ENCODE measurements around the gene UBL4B. TPM values are rescaled to one million over a fixed set of nuclear protein-coding genes. Genes with fewer than 3 reads are reported as not detected.
A peak's percentile ranks its signal among the peaks of the same experiment; 100 is the strongest.

Gene UBL4B
- total RNA-seq, 2 donors from 2014 or later: not detected

DNA sequence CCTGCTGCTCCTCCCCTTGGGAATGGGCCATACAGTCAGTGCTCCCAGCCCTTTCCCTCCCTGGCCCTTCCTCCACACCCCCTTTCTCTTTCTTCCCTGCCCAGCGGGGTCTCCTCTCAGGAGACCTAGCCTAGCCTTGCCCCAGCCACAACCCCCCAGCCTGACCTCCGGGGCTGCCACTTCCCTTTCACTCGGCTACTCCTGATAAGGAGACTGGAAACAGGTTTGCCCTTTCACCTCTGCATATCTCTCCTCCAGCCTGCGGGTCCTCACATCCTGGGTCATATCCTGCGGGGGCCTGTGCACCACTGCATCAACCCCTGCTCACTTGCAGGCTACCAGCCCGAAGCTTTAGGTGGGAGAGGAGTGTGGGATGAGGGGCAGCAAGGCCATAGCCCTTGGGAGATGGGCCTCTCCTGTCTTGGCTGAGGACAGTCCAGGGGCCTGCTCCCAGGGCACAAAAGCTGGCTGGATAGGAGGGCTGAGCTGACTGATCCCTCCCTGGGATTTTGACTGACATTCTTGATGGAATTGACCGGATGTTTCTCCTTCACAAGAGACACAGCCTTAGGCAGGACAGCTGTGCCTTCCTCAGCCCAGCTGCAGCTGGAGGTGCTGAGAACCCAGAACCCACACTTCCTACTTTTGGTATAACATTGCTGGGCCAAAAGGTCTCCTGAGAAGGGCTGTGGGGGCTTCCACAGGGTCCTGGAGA lies 22.5 kb upstream of the UBL4B start:
- ATAC-seq (no peak), DNase-seq (no peak)
- H3K27me3 Mint-ChIP-seq: peaks cover 59% of the 10 kb centered on the region

DNA sequence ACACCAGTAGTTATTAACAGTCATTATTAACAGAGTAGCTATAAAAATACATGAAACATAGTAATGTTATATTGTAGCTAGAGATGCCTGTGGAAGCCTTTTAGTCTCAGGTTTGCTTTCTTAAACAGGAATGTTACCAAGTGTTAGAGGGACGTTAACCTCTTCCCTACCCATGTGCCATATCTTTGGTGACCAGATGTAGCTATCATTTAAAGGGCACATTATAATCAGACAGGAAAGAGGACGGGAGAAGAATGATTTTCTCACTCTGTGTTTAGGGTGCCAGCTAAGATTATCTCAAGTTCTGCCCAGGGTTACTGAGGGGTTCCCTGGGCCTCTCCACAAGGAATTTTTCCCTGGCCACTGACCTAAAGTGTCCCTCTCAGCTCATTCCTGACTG lies 20.9 kb upstream of the UBL4B start:
- H3K4me1 Mint-ChIP-seq: peaks cover 16% of the 10 kb centered on the region
- no peaks in the 10 kb centered on the region for H3K9me3 ChIP-seq (ENCODE audit: control insufficient read depth, low read length, poor library complexity, severe bottlenecking)
- H3K36me3 Mint-ChIP-seq (ENCODE audit: low read depth): no peaks in the 10 kb centered on the region
- no peak overlapping the region for H3K4me3 Mint-ChIP-seq
- no peak for ATAC-seq
- no peak overlapping the region for H3K27ac Mint-ChIP-seq
- H3K27me3 Mint-ChIP-seq: peaks cover 52% of the 10 kb centered on the region
- no peak for DNase-seq

More for the DNA sequence above, 22.5 kb upstream of the UBL4B start:
- no peaks in the 10 kb centered on the region for H3K9me3 ChIP-seq (ENCODE audit: control insufficient read depth, low read length, poor library complexity, severe bottlenecking)
- Mint-ChIP-seq H3K27ac (no peak overlapping the region), H3K4me1 (peaks cover 22% of the 10 kb centered on the region), H3K36me3 (ENCODE audit: low read depth) (peaks cover 4% of the 10 kb centered on the region), H3K4me3 (no peak overlapping the region)

DNA sequence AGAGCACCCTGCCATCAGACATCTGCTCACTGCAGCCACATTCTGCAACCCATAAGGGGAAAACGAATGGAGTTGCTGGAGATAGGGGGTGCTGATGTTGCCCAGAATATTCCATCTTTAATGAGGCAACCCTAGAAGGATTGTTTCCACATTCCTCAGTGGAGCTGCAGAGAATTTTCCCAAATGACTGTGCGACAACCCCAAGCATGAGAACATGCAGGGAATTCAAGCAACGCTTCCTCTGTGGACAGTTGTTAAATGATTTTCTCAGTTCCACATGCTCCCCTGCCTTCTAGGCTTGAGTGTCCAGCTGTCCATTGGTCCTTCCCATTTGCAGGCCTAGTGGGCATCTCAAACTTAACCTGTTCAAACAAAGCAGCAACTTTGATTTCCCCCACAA lies 20.5 kb upstream of the UBL4B start:
- ATAC-seq (no peak), DNase-seq (no peak)
- no peaks in the 10 kb centered on the region for H3K9me3 ChIP-seq (ENCODE audit: control insufficient read depth, low read length, poor library complexity, severe bottlenecking)
- H3K27ac Mint-ChIP-seq: no peak overlapping the region
- H3K4me1 Mint-ChIP-seq: peaks cover 12% of the 10 kb centered on the region
- no peak overlapping the region for H3K4me3 Mint-ChIP-seq
- peaks cover 52% of the 10 kb centered on the region for H3K27me3 Mint-ChIP-seq
- H3K36me3 Mint-ChIP-seq (ENCODE audit: low read depth): no peaks in the 10 kb centered on the region

DNA sequence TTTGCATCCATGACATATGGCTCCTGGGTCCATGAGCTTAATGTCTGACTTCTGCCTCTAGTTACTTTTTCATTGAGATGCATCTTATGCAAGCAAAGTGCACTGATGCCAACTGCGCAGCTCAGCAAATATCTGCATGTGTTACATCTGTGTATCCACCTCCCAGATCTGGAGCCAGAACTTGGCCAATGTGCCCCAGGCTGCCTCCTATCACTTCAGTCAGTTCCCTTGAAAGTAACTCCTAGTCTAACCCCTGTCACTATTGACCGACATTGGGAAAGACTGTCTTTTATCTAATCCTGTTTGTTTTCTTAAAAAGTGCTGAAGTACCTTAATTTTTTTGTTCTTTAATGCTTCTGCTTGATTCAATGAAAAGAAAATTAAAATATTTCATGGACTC lies 19.3 kb upstream of the UBL4B start:
- Mint-ChIP-seq H3K4me3 (no peak overlapping the region), H3K27me3 (peaks cover 48% of the 10 kb centered on the region), H3K27ac (peak overlapping the region; percentile 67), H3K4me1 (peaks cover 10% of the 10 kb centered on the region), H3K36me3 (ENCODE audit: low read depth) (no peaks in the 10 kb centered on the region)
- DNase-seq (no peak), ATAC-seq (no peak)
- H3K9me3 ChIP-seq (ENCODE audit: control insufficient read depth, low read length, poor library complexity, severe bottlenecking): no peaks in the 10 kb centered on the region

DNA sequence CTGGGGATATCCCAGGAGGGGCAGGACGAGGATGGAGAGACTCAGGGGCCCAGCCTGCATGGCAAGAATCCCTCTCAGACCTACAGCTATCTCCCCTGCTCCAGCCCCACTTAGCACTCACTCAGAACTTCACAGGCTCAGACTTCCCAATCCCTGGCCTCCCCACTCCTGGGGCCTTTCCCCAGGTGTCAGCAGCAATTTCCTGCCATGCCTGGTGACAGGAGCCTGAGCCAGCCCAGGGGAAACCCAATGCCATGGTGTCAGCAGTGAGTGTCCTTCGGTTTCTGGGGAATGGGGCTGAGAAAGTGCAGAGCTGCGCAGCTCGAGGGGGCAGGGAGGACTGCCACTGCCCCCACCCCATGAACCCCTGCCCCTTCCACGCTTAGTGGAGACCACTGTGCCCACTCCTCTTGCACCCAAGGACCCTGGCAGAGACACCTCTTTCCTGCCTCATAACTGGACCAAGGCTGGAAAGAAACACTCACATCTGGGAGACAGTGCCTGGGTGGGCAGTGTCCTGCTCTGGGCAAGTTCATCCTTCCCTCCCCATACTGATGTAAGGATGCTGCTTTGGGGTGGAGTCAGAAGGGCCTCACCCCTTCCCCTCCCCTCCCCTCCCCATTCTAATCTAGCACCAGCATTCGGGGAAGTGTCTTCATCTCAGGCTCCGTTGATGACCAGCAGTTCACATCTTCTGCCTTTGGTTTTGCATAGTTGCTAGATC lies 17.1 kb upstream of the UBL4B start:
- Mint-ChIP-seq H3K4me3 (no peak overlapping the region), H3K4me1 (peaks cover 5% of the 10 kb centered on the region), H3K36me3 (ENCODE audit: low read depth) (no peaks in the 10 kb centered on the region), H3K27me3 (peaks cover 41% of the 10 kb centered on the region), H3K27ac (no peak overlapping the region)
- ATAC-seq: no peak
- DNase-seq: no peak
- no peaks in the 10 kb centered on the region for H3K9me3 ChIP-seq (ENCODE audit: control insufficient read depth, low read length, poor library complexity, severe bottlenecking)

DNA sequence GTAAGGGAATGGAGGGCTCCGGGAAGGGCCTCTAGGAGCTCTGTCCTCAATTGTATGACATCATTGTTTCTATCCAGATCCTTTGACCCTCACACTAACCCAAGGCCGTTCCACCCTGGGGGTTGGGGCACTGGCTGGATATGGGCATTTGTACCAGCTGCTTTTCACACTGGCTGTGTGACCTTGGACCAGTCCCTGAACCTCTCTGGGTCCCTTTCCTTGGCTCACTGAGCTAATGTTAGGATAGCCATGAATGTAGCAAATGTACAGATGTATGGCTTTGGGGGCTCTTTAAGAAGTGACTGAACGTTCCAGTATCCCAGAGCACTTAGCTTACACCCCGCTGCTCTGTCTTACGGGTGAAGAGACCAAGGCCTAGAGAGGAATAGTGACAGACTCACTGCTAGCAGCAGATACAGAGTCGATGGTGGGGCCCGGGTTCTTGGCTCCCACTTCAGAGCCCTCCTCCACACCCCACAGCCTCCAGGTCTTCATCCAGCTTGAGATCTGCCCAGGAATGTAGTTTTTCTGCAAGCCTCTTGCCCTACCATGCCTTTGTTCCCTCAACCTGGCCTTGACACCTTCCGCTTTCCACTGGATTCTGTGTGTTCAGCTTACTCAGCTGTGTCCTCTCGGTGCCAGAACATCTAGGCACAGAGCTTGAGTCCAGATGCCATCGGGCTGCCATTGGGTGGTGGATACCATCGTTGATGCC lies 14.6 kb upstream of the UBL4B start:
- no peak for ATAC-seq
- DNase-seq: no peak
- H3K36me3 Mint-ChIP-seq (ENCODE audit: low read depth): no peaks in the 10 kb centered on the region
- H3K9me3 ChIP-seq (ENCODE audit: control insufficient read depth, low read length, poor library complexity, severe bottlenecking): no peaks in the 10 kb centered on the region
- H3K4me1 Mint-ChIP-seq: peaks cover under 1% of the 10 kb centered on the region
- peaks cover 39% of the 10 kb centered on the region for H3K27me3 Mint-ChIP-seq
- H3K4me3 Mint-ChIP-seq: no peak overlapping the region
- H3K27ac Mint-ChIP-seq: no peak overlapping the region

DNA sequence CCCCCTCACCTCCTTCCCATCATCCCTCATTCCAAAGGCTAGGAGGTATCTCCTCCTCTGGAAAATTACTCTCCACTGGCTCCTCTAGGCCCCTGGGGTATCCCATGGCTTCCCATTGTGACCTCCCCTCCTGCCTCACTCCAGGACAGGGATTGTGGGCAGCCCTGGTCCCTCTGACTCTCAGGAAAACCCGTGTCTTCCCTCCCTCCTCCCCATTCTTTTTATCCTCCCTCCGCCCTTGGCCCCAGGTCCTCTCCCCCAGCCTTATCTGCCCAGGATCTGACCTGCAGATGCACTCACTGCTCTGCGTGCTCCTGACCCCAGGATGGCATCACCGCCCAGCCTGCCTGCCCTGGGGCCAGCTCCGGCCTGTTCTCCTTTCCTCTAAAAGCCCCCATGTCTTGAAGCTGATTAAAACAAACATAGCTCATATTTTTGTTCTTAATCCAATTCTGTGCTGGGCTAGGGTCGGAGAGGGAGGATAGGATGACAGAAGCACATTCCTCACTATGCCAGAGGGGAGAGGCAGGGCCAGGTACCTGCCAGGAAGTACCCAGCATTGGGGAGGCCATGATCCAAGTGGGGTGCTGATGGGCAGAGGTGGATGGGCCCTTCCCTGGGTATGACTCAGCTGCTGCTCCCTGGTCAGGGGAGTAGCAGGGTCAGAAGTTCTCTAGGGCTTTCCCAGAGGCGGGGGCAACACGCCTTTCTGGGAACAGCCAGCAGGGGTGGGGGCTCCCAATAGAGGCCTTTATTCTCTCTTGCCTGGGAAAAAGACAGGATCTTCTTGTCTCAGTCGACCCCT lies 13.8 kb upstream of the UBL4B start:
- no peaks in the 10 kb centered on the region for H3K36me3 Mint-ChIP-seq (ENCODE audit: low read depth)
- no peak for DNase-seq
- H3K27ac Mint-ChIP-seq: no peak overlapping the region
- no peak overlapping the region for H3K4me3 Mint-ChIP-seq
- no peaks in the 10 kb centered on the region for H3K9me3 ChIP-seq (ENCODE audit: control insufficient read depth, low read length, poor library complexity, severe bottlenecking)
- H3K4me1 Mint-ChIP-seq: no peaks in the 10 kb centered on the region
- ATAC-seq: no peak
- peaks cover 34% of the 10 kb centered on the region for H3K27me3 Mint-ChIP-seq

DNA sequence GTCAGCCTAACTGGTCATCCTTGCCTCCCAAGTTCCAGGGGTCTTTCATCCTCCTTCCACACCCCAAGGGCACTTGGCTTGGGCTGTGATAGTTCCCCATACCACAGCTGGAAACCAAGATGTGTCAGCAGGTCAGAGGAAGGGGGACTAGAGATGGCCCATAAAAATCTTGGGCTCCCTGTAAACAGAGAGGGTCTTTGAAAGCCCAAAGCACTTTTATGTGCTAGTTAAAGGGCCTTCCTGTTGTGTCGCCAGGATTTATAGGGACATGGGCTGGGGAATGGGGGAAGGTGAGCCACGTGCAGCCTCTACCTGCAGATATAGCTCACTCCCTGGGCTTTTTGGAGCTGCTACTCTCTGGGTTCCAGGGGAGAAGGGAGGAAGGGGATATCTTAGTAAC lies 11.9 kb upstream of the UBL4B start:
- H3K9me3 ChIP-seq (ENCODE audit: control insufficient read depth, low read length, poor library complexity, severe bottlenecking): no peaks in the 10 kb centered on the region
- ATAC-seq (no peak), DNase-seq (no peak)
- Mint-ChIP-seq H3K36me3 (ENCODE audit: low read depth) (no peaks in the 10 kb centered on the region), H3K4me1 (peaks cover 2% of the 10 kb centered on the region), H3K27ac (no peak overlapping the region), H3K4me3 (no peak overlapping the region), H3K27me3 (peaks cover 33% of the 10 kb centered on the region)

DNA sequence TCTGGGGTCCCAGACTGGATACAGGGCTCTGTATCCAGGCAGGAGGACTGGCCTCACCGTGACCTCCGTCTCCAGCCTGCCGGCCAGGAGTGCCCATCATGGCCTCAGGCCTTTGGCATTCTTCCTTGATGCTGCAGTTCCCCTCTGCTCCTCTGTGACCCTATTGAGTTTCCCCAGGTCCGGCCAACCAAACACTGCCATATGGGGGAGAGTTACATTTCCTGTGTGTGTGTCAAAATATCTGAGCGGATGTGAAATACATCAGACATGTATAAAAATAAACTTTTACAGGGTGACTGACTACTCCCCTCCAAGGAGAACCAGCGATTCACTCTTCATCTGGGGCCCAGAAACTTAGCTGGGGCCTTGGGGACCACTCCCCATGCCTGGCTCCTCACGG lies 10.2 kb upstream of the UBL4B start:
- Mint-ChIP-seq H3K4me1 (peaks cover 5% of the 10 kb centered on the region), H3K27ac (no peak overlapping the region), H3K27me3 (peaks cover 17% of the 10 kb centered on the region), H3K4me3 (peak overlapping the region; percentile 43), H3K36me3 (ENCODE audit: low read depth) (no peaks in the 10 kb centered on the region)
- H3K9me3 ChIP-seq (ENCODE audit: control insufficient read depth, low read length, poor library complexity, severe bottlenecking): no peaks in the 10 kb centered on the region
- no peak for ATAC-seq
- DNase-seq: no peak

DNA sequence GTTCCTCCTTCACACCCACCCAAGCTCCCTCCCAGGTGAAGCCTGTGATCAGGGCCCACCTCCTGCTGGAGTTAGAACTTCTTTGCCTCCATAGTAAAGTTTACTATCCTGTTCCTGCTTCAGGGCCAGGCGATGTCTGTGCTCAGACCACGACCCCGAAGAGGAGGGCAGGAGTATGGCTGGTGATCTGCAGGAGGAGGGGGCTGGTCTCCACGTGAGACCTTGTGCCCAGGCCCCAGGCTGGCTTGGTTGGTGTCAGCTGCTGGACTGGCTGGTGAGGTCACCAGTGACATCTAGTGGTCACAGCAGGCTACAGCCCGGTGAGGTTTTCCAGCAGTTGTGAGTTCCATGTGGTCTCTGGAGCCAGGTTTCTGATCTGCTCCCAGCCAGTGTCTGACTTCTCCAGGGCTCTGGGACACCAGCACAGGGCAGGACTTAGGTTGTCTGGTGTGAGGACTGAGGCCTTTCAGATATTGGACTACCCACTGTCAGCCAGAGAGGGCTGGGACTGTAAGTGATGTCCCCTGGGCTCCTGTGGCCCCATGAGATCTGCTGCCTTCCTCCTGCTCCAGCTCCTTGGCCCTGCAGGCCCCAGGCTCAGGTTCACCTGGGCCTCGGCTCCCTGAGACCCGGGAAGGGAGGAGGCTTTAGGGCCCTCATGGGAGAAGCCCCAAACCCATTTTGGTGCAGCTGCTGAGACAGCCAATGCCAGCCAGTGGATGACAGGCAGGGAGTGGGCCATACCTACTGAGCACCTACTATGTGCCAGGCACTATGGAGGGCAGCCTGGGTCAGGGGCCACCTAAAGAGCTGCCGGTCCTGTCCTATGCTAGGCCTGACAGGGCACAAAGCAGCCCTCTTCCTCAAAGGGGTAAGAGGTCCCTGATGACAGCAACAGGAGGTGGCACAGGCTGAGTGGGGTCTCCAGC lies 6.0 kb upstream of the UBL4B start:
- H3K27ac Mint-ChIP-seq: no peak overlapping the region
- no peak overlapping the region for H3K4me3 Mint-ChIP-seq
- H3K9me3 ChIP-seq (ENCODE audit: control insufficient read depth, low read length, poor library complexity, severe bottlenecking): no peaks in the 10 kb centered on the region
- peak; percentile 14 to 40 (median 21) for DNase-seq
- peaks cover 40% of the 10 kb centered on the region for H3K27me3 Mint-ChIP-seq
- peak; percentile 86 for ATAC-seq
- no peaks in the 10 kb centered on the region for H3K36me3 Mint-ChIP-seq (ENCODE audit: low read depth)
- H3K4me1 Mint-ChIP-seq: peaks cover 5% of the 10 kb centered on the region

DNA sequence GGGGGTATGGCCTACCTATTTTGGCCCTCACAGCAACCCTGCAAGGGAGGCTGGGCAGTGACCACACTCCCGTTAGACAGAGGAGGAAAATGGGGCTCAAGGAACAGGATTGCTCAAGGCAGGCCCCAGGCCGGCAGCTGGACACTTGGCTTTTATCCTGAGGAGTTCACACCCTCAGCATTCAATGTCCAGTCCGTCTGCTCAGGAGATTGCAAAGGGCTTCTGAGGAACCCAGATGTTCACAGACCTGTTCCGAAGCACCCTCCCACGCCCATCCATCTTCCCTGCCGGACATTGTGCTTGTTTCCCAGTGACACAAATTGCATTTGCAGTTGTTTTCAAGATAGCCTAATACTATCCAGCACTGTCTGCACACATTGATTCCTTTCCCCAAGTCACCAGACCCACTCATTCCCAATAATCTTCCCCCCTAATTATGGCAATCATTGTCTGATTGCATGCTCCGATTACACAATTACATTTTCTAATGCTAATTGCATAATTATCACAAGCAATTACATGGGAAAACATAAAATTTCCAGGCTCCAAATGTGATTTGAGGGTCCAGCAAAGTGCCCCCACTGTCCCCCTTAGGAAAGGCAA lies 4.3 kb upstream of the UBL4B start:
- Mint-ChIP-seq H3K36me3 (ENCODE audit: low read depth) (no peaks in the 10 kb centered on the region), H3K4me3 (no peak overlapping the region), H3K27ac (no peak overlapping the region), H3K27me3 (peaks cover 46% of the 10 kb centered on the region), H3K4me1 (peaks cover 5% of the 10 kb centered on the region)
- no peaks in the 10 kb centered on the region for H3K9me3 ChIP-seq (ENCODE audit: control insufficient read depth, low read length, poor library complexity, severe bottlenecking)
- DNase-seq (no peak), ATAC-seq (no peak)

DNA sequence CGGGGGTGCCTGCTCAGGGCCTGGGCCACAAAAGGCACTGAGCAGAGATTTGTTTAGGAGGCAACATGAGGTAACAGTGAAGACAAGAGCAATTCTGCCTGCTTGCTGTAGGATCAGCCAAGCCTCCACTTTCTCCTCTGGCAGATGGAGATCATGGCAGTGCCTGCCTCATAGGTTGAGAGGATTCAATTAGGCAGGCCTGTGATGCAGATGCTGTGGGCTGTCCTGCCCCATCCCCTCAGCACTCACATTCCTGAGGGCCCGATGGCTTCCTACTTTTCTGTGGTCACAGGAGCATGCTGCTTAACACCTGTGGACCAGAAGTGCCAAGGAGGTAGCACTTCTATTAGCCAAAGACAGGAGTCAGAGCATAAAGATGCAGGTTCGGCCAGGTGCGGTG lies 1.2 kb upstream of the UBL4B start:
- DNase-seq (no peak), ATAC-seq (no peak)
- Mint-ChIP-seq H3K27me3 (peaks cover 65% of the 10 kb centered on the region), H3K27ac (no peak overlapping the region), H3K4me1 (peaks cover 2% of the 10 kb centered on the region), H3K4me3 (no peak overlapping the region), H3K36me3 (ENCODE audit: low read depth) (no peaks in the 10 kb centered on the region)
- H3K9me3 ChIP-seq (ENCODE audit: control insufficient read depth, low read length, poor library complexity, severe bottlenecking): no peaks in the 10 kb centered on the region

Measured in T-helper 17 cell (primary cell).